Measurements from ENCODE around the gene HIPK2.
A peak's percentile ranks its signal among the peaks of the same experiment; 100 is the strongest.

Gene HIPK2

DNA sequence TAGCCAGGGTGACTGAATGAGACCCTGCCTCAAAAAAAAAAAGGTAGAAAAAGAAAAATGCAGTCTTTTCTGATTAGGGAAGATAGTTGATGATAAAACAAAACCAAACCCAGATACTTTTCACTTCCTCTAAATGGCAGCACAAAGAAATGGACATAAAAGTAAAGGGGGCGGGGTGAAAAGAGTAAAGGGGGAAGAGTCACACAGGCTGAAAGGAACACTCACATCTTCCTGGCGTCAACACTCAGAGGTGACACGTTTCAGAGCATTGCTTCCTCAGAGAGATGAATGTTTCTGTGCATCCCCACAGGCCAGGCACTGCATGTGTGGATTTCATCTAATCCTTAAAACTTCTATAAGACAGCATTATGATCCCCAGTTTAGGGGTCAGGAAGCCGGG, 81.2 kb downstream of the HIPK2 start:
- no peak for DNase-seq (ENCODE audit: low read depth in 2 of 2)

DNA sequence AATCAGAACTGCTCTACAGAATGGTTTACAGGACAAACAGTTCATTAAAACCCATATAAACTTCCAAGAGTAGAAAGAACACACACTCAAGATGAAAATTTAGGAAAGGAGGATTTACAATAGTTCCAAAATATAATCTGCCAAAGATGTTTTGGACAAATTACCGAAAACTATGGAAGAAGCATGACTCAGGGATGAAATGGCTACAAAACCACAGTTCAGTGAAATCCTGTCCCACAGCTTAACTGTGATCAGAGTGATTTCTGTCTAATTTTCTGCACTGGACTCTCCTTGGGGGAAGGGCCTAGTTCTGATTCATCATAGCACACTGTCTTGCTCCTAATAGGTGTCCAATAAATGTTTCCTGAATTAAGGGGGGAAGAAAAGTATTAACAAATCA, 82.2 kb downstream of the HIPK2 start:
- no peak for DNase-seq (ENCODE audit: low read depth in 2 of 2)

DNA sequence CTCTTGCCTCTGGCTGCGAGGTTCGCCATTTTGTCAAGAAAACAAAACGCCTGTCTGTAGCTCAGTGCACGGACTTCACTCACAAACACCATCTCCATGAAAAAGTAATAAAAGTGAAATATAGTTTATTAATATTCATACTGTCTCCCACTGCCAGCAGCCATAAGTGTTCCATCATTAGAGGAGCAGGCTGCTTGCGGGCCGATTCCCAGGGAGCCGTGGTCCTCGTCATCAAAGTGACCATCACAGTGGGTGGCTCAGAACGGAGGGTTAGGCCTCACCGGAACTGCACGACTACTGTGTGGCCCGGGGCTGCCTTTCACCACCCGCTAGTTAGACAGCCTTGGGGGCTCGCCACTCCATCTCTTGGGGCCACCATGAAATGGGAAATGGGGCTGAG, 82.7 kb downstream of the HIPK2 start:
- DNase-seq (ENCODE audit: low read depth in 2 of 2): no peak

DNA sequence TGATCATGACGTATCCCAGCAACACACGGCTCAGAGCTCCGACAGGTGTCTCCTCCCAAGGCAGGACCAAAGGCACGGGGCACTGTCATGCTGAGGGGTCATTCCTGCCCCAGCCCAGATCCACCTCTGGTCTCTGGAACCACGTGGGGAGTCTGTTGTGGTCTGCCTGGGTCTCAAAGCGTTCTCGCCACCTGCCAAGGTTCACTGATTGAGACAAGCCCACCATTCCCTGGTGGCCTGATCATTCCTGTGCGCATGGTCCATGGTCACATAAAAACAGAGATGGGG, 83.5 kb downstream of the HIPK2 start:
- no peak for DNase-seq (ENCODE audit: low read depth in 2 of 2)

DNA sequence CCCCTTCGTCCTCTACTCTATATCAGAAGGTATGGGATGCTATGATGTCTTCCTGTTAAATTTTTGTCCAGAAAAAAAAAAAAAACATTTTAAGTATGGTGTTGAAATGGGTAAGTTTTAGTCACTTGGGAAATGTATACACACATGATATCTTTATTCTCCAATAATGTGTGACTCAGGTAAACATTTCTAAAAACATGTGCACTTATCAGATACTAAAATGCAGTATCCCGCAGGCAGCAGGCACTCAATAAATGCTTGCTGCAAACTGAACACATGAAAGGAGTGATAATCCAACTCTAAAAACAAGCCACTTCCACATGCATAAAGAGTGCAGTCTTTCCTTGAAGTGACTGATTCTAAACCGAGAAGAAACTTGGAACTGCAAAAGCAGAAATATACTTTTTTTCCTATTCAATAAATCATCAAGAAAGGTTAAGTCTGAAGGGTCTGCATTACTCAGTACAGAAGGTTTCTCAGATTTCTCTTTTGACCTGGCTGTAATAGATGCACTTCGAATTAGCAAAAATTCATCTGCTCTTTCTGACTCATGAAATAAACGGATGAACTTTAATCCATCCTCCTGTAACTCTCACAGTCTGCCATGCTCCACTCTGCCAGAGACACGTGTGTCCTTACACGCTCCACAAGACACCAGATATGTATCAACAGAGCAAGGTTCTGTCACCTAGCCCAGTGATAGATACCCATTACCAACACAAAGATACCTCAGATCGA, 84.0 kb downstream of the HIPK2 start:
- DNase-seq (ENCODE audit: low read depth in 2 of 2): no peak

DNA sequence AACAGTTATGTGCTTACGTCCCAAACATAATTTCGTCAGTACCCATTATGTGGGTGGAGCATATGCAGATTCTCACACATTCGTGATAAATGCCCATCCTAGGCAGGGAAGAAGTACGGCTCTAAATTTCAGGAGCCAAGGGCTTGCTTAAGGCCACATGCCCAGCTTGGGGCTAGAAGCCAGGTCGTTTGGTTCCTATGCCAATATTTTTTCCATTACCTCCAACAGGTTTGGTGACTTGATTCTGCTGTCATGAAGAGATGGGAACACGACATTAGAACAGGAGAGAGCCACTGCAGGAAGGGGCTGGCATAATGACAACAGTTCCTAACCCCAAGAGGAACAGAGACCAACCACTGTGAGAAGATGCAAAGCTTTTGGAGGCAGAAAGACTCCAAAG, 85.1 kb downstream of the HIPK2 start:
- DNase-seq (ENCODE audit: low read depth in 2 of 2): no peak

DNA sequence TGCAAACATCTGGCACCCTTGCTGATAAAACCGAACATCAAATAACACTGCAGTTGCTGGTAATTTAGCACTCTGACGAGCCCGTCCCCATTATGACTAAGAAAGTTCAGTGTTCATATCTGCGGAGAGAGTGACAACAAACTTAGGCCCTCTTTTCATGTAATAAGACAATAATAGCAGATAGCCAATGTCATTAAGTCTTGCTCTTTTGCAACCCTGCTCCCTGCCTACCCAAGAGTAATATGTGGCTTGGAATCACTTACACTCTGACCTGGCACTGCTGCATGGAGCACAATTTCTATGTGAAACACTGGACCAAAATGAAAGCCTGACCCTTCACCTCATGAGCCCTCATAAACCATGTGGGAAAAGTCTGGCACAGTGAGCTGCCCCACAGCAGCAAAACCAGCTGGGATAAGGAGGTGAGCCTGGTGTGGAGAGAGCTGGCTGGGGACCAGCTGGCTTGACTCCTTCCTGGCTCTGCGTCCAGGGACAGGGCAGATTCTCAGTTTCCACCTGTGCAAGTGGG, 86.5 kb downstream of the HIPK2 start:
- no peak for DNase-seq (ENCODE audit: low read depth in 2 of 2)

DNA sequence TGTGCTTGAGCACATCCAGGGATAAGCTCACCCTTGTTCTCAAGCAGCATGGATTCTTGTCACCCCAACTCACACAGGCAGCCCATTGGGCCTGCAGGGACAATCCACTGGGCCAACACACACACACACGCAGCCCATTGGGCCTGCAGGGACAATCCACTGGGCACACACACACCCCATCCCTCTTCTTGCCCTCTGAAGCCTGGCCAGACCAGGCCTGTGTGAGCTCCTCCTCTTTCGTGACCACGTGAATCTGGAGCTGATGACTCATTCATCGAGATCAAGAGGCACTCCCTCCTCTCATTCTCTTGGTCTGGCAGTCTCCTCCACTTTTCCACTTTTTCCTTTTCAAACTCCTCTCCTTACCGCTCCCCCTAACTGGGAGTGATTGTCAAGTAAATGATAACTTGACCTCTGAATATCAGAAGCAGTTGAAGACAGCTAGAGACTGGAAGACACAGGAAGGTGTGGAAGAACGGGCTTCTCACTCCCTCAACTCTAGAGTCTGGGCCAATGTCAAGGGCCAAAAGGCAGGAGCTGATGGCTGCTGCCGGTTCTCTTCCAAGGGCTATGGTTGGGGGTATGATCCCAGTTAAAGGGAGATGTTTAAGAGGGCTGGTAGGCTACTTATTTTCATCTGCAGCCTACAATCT, 89.7 kb downstream of the HIPK2 start:
- no peak for DNase-seq (ENCODE audit: low read depth in 2 of 2)

DNA sequence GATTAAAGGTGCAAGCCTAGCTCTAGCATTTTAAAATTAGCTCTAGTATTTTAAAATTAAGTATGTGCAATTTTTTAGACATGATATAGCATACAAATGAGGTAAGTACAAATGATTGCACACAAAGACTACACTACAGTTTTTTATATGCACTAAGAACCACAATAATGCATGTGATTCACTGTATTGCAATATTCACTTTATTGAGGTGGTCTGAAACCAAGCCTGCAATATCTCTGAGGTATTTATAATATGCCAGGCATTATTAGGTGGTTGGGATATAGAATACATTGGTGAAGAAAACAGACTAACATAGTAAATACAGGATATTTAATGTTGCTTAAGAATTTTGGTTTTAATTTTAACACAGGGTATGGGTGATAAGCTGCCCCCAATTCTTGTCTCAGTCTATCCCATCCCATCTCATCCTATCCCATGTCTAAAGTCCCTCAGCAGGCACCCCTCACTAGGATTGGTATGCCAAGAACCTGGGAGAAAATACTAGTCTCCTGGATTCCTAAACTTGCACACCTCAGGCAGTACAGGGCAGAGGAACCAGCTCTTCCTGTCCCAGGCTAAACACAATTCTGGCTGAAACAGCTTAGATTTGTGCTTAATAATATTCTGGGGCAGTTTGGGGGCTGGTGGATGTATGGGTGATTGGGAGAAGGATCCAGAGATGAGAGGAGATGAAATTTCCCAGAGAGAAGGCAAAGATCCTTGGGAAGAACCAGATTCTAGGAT, 90.4 kb downstream of the HIPK2 start:
- DNase-seq (ENCODE audit: low read depth in 2 of 2): no peak

DNA sequence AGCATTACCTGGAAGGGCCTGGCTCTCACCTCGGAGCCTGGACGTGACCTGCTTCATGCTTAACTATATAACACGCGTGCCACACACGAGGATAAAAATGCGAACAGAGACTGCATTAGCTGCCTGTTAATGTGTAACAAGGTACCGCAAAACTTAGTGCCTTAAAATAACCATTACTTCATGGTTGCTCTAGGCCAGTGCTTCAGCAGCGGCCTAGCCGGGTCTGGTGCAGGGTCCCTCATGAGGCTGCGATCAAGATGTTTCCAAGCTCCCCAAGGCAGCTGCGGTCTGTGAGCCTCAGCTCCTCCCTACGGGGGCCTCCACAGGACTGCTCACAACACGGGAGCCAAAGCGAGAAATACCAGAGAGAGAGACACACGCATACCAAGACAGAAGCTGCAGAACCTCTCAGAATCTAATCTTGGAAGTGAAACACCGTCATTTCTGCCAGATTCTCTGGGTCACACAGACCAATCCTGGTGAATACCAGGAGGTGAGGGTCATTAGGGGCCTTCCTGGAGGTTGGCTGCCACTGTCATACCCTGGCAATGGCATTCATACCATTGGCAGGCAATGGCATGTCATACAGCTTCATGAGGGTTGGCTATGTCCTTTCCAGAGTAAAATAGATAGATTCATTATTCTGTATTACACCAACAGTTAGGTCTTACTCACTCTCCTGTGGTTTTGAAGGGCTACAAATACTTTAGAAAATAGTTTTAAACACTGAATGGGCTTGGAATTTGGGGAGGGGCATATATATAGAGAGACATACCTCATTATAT, 94.5 kb downstream of the HIPK2 start:
- no peak for DNase-seq (ENCODE audit: low read depth in 2 of 2)

DNA sequence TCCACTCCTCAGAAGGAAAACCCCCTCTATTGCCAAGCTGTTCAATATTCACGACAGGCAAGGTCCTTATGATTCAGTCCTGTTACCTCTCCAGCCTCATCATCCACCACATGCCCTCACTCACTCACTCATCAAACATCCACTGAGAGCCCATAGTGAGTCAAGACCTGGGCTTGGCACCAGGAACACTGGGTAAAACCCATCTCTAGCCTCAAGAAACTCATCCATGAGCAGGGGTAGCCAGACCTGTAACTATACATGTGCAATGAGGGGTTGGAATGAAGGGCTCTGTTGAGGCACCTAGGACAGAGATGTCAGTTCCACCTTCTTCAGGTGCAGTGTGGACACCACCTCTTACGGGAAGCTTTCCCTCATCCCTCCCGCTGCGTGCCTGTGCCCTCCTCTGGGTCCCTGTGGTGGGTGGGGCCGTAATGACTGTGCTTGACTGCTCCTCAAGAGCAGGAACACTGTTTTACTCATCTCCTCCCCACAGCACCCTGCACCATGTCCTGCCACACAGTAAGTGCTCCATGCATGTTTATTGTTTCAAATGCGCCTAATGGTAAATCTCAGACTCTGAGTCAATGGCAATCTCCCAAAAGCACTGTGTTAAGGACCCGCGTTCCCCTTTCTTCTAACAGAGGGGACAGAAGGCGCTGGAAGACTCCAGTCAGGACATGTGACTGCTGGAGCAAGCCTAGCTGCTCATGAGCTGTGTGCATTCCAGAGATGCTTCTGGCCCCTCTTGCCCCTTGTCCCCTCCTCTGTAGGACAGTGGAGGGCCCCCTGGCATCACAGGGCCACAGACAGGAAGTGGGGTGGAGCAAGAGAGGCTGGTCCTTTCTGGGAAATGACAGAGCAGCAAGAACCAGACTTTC, 95.4 kb downstream of the HIPK2 start:
- DNase-seq (ENCODE audit: low read depth in 2 of 2): peak in 1 of 2 donors; percentile 61

DNA sequence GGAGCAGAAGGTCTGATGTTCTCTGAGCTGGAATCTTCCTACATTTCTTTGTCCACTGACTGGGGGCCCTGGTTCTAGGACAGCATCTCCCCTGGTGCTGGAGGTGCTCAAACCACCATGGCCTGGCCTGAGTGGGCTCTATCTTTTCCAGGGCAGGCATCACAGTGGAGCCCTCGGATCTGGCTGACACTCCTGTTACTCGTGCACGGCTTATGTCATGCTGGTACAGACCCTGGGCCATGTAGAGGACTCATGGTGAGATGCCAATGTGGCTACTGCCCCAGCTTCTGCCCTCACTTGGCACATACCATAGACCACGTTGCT, 96.0 kb downstream of the HIPK2 start:
- DNase-seq (ENCODE audit: low read depth in 2 of 2): no peak

DNA sequence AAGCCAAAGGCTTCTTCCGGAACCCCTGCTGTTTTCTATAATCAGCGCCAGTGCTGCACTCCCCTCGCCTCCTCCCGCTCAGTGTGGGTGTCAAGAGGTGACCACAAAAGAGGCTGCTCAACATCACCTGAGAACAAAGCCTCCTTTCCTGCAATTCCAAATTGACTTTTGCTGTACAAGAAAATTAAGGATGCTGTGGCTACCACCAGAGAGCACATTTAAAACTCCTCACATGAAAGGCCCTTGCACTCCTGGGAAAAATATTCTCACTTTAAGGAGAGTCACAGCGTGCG, 96.4 kb downstream of the HIPK2 start:
- DNase-seq (ENCODE audit: low read depth in 2 of 2): no peak

DNA sequence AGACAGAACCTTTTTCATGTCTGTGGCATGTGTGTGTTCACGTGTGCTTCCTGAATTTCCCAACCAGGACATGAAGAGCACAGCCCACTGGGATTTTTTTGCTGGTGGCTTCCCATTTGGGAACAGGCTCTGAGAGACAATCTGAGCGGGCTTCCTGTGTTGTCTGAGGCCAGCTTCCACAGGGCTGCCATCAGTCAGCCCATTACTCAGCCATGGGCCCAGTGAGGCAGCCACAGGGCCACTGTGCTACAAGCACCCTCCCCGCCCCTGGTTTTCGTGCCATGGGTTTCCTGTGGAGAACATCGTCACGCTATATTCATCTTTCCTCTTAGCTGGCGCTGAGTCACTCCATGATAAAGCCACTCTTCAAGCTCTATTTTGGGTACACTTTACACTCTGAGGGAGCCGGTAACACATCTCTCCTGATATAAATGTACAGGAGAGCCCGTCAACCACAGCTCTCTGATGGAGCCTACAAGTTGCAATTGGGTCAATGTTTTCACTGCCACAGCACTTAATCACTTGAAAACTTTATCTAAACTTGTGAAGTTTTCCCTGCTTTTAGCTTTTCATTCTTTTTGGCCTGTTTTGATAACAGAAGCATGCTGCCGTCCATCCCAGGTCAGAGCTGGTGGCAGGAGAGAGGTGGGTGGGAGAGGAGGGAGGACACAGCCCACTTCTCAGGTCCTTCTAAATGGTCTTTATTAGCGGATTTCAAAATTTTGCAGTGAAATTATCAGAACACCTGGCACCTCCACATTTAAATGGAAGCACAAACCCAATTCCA, 96.9 kb downstream of the HIPK2 start:
- peak; percentile 82 to 87 for DNase-seq (ENCODE audit: low read depth in 2 of 2)

DNA sequence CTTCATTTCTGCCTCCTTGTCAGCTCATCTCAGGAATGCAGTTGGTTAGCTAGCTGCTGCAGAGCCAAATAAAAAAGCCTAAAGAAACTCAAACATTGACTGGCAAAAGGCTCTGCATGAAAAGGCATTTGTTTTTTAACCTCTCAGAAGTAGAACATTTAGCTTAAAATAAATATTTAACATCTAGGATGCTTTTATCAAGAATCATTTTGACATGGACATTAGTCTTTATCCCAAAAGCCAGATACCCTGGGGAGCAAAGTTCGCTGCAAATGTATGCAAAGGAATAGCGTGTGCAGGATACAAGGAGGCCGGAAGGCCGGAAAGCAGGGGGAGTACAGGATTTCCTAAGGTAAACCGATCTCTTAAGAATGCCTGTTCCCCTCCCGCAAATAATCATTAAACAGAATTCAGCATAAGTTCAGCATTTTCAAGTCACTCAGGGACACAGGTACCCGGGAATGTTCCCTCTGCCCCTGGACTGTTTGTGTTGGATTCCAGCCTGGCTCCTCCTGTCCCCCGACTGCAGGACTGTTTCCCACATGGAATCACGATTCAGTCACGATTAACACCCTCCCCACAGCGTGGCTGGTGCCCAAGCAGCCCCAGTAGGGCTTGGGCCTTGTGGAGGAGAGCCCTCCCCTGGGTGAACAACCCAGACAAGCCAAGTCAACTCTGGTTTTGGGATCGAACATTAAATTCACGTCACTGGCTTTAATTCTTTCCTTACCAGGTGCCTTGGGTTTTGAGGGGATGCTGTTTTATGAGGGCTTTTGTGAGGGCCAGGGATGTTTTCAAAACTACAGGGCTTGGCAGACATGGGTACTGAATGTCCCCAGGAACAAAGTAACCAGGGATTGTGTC, 97.8 kb downstream of the HIPK2 start:
- DNase-seq (ENCODE audit: low read depth in 2 of 2): no peak

DNA sequence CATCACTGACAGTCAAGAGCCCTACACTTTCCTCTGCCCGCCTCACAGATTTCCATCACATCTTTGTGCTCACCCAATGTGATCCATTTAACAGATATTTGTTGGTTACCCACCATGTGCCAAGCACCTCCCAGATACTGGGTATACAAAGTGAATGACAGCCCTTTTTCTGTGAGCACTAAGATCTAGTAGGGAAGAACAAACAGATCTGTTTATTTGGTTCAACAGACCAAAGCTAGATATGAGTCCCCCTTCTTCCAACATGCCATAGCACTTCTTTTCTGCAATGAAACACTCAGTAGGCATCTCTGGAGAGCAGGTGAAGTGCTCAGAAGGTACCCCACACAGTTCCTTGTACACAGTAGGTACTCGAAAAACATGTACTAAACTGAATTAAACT, 101.4 kb downstream of the HIPK2 start:
- DNase-seq (ENCODE audit: low read depth in 2 of 2): no peak

DNA sequence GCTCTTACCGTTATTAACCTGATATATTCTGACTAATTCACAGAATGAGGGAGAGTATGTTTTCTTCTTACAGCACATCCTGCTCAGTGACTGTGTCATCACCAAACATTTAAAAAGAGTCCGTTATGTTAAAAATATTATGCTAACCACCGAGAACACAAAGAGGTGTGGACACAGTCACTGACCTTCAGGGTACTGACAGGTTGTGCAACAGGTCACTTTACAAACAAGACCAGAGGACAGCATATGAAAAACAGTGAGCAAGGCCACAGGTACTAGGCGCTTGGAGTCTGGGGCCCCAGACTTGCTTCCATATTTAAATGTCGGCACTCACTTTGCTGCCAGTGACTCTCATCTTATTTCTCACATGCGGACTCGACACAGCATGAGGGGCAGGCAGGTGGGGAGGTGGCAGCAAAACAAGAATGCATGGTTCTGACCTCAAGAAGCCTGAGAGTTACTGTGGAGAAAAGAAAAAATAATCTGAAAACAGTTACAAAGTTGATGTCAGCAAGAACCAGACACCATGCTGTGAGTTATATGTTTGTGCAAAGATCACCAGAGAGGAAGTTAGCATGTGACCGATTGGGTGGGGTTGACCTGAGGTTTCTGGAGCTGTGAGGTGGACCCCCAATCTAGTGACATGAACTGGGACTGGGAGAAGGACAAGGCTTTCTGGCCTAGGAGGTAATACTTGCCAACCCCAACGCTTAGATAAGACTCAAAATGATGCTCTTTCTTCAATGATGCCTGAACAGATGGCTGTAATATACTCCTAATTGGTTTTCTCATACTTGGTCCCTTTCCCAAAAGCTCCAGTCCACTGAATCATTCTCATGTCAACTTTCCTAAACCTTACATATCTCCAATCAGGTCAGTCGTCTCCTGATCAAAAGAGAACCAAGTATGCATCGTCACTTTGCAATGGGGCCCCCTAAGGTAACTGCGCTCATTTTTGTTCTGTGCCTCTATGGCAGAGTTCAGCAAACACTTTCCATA, 102.4 kb downstream of the HIPK2 start:
- no peak for DNase-seq (ENCODE audit: low read depth in 2 of 2)

DNA sequence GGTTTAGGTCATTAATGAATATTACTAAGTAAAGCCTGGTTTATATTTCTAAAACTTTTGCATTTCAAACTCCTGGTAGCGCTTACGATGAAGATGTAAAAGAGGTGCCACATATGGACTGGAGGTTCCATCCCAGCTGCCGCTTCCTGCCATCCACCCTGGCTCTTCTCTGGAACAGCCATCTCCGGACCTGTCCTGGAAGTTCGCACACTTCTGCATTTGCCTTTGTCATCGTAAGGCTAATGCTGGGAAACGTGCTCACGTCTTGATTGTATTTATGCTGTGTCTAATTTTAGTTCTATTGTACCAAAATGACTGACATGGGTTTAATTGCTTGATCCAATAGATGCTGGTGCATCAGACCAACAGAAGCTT, 103.1 kb downstream of the HIPK2 start:
- no peak for DNase-seq (ENCODE audit: low read depth in 2 of 2)

DNA sequence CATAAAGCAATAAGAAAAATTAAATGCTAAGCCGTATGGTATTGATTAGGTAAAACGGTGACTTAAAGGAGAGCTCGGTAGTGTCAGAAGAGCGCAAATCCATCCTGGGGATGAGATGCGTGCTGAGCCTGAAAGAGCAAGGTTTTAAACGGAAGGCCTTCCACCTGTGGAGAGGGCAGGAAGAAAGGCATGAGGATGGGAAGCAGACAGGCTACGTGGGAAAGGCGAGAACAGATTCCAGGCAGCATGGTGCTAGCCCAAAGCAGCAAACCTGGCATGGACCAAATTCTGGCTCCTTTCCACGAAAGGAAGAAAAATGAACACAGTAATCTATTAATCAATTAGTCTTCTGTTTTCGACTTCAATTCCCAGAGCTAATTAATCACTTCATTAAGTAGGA, 103.5 kb downstream of the HIPK2 start:
- no peak for DNase-seq (ENCODE audit: low read depth in 2 of 2)
